ENCODE results near the gene FOXP1. TPM values are rescaled to one million over a fixed set of nuclear protein-coding genes. Genes with fewer than 3 reads are reported as not detected.

FOXP1 gene
- total RNA-seq, 1 experiment from 2014 or later = 58.4 TPM

GRCh38 chr3:71482771-71483170, 100.8 kb downstream of the FOXP1 start:
- no peak for DNase-seq (ENCODE audit: low spot score)
- no peak overlapping the region for H3K4me3 ChIP-seq (ENCODE audit: low read depth, low read length, poor library complexity, severe bottlenecking)
- BruUV-seq (replicated peaks) = no TSS peak
- H3K9me3 ChIP-seq (ENCODE audit: low read depth, low read length, poor library complexity, severe bottlenecking) = no peaks in the 10 kb centered on the region
- TF ChIP-seq EZH2 (IDR thresholded peaks at IDR 0.05; ENCODE audit: borderline replicate concordance, low read depth, low read length, poor library complexity, severe bottlenecking) = no peak
- TF ChIP-seq, protein P1, sequence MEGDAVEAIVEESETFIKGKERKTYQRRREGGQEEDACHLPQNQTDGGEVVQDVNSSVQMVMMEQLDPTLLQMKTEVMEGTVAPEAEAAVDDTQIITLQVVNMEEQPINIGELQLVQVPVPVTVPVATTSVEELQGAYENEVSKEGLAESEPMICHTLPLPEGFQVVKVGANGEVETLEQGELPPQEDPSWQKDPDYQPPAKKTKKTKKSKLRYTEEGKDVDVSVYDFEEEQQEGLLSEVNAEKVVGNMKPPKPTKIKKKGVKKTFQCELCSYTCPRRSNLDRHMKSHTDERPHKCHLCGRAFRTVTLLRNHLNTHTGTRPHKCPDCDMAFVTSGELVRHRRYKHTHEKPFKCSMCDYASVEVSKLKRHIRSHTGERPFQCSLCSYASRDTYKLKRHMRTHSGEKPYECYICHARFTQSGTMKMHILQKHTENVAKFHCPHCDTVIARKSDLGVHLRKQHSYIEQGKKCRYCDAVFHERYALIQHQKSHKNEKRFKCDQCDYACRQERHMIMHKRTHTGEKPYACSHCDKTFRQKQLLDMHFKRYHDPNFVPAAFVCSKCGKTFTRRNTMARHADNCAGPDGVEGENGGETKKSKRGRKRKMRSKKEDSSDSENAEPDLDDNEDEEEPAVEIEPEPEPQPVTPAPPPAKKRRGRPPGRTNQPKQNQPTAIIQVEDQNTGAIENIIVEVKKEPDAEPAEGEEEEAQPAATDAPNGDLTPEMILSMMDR (conservative IDR thresholded peaks at IDR 0.05; ENCODE audit: low read depth, low read length) = no peak
- CTCF ChIA-PET = no interaction called here
- H3K36me3 ChIP-seq (ENCODE audit: insufficient read depth, low read length, poor library complexity, severe bottlenecking) = no peaks in the 10 kb centered on the region
- POLR2A ChIA-PET (ENCODE audit: low non-redundant PET) = no interaction called here
- no peaks in the 10 kb centered on the region for H3K27me3 ChIP-seq (replicated peaks; ENCODE audit: insufficient read depth, low read depth, low read length, poor library complexity)
- no peak overlapping the region for H3K27ac ChIP-seq (ENCODE audit: low read depth, low read length, poor library complexity, severe bottlenecking)
- intact Hi-C loops (cut with micrococcal nuclease; ENCODE audit: unreplicated experiment) = no loop called here
- H3K4me1 ChIP-seq (ENCODE audit: insufficient read depth, low read length, poor library complexity, severe bottlenecking) = no peaks in the 10 kb centered on the region

GRCh38 chr3:71478568-71478967, 105.0 kb downstream of the FOXP1 start:
- intact Hi-C loops (cut with micrococcal nuclease; ENCODE audit: unreplicated experiment) = no loop called here
- Histone ChIP-seq H3K4me3 (ENCODE audit: low read depth, low read length, poor library complexity, severe bottlenecking) (no peak overlapping the region), H3K27me3 (replicated peaks; ENCODE audit: insufficient read depth, low read depth, low read length, poor library complexity) (no peaks in the 10 kb centered on the region), H3K4me1 (ENCODE audit: insufficient read depth, low read length, poor library complexity, severe bottlenecking) (no peaks in the 10 kb centered on the region), H3K9me3 (ENCODE audit: low read depth, low read length, poor library complexity, severe bottlenecking) (no peaks in the 10 kb centered on the region), H3K27ac (ENCODE audit: low read depth, low read length, poor library complexity, severe bottlenecking) (no peak overlapping the region), H3K36me3 (ENCODE audit: insufficient read depth, low read length, poor library complexity, severe bottlenecking) (no peaks in the 10 kb centered on the region)
- no TSS peak for BruUV-seq (replicated peaks)
- DNase-seq (ENCODE audit: low spot score) = no peak
- CTCF ChIA-PET = no interaction called here
- TF ChIP-seq, protein P1 (conservative IDR thresholded peaks at IDR 0.05; ENCODE audit: low read depth, low read length) = no peak
- no peak for TF ChIP-seq EZH2 (IDR thresholded peaks at IDR 0.05; ENCODE audit: borderline replicate concordance, low read depth, low read length, poor library complexity, severe bottlenecking)
- POLR2A ChIA-PET (ENCODE audit: low non-redundant PET) = no interaction called here

DNA sequence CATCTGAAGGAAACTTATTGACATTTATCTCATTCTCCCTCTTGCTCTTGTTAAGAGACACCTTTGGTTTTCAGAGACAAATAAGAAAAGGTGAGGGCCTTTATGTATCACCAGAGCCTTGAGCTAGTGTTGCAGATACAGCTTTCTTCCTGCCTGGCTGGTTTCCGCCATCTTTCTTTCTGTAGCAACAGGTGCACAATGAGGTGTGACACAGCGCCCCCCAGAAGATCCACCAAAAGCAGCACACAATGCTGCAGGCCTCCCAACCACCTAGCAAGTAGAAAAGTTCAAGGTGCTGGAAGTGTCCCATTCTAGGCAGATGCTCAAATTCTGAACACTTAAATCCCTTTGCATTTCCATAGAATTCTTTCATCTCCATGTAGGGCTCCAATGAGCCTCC, 106.6 kb downstream of the FOXP1 start:
- intact Hi-C loops (cut with micrococcal nuclease; ENCODE audit: unreplicated experiment) = no loop called here
- Histone ChIP-seq H3K4me1 (ENCODE audit: insufficient read depth, low read length, poor library complexity, severe bottlenecking) (no peaks in the 10 kb centered on the region), H3K27ac (ENCODE audit: low read depth, low read length, poor library complexity, severe bottlenecking) (no peak overlapping the region), H3K27me3 (replicated peaks; ENCODE audit: insufficient read depth, low read depth, low read length, poor library complexity) (no peaks in the 10 kb centered on the region), H3K36me3 (ENCODE audit: insufficient read depth, low read length, poor library complexity, severe bottlenecking) (no peaks in the 10 kb centered on the region), H3K4me3 (ENCODE audit: low read depth, low read length, poor library complexity, severe bottlenecking) (no peak overlapping the region), H3K9me3 (ENCODE audit: low read depth, low read length, poor library complexity, severe bottlenecking) (no peaks in the 10 kb centered on the region)
- BruUV-seq (replicated peaks) = no TSS peak
- no peak for DNase-seq (ENCODE audit: low spot score)
- TF ChIP-seq EZH2 (IDR thresholded peaks at IDR 0.05; ENCODE audit: borderline replicate concordance, low read depth, low read length, poor library complexity, severe bottlenecking) = no peak
- TF ChIP-seq, protein P1 (conservative IDR thresholded peaks at IDR 0.05; ENCODE audit: low read depth, low read length) = no peak
- CTCF ChIA-PET = no interaction called here
- POLR2A ChIA-PET (ENCODE audit: low non-redundant PET) = no interaction called here
